ENCODE data around the gene PDIK1L. TPM values are rescaled to one million over a fixed set of nuclear protein-coding genes. Genes with fewer than 3 reads are reported as not detected.
A peak's percentile ranks its signal among the peaks of the same experiment; 100 is the strongest.

The PDIK1L gene
- total and polyA plus RNA-seq, 7 donors, result 4.2 to 15.7 (median 5.0) TPM

DNA sequence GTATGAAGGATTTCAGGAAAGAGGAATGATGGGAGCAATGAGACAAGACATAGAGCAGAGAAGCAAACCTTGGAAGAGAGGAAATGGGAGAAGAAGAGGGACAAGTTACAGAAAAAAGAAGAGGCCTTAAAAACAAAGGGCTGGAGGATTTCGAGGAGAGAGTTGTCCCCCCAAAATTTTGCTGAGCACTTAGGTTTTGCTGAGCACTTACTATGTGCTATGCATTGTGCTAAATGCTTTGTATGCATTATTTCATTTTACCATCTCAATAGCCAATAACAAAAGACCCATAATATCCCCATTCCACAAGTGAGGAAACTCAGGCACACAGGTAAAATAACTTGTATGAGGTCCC lies 41.7 kb upstream of the PDIK1L start:
- Histone ChIP-seq H3K27me3 (no peaks in the 10 kb centered on the region), H3K4me1 (peaks cover 0 to 30% (median 13%) of the 10 kb centered on the region in 4 donors), H3K27ac (no peak overlapping the region), H3K9me3 (no peaks in the 10 kb centered on the region), H3K36me3 (no peaks in the 10 kb centered on the region), H3K4me3 (no peak overlapping the region)
- no peak for TF ChIP-seq POLR2A (IDR thresholded peaks at IDR 0.05)
- DNase-seq, result no peak
- intact Hi-C loops (cut with DNase I), result no loop called here
- WGBS, 2 donors, result 84 to 85% methylated on average over 1 of the region's 1 CpG

DNA sequence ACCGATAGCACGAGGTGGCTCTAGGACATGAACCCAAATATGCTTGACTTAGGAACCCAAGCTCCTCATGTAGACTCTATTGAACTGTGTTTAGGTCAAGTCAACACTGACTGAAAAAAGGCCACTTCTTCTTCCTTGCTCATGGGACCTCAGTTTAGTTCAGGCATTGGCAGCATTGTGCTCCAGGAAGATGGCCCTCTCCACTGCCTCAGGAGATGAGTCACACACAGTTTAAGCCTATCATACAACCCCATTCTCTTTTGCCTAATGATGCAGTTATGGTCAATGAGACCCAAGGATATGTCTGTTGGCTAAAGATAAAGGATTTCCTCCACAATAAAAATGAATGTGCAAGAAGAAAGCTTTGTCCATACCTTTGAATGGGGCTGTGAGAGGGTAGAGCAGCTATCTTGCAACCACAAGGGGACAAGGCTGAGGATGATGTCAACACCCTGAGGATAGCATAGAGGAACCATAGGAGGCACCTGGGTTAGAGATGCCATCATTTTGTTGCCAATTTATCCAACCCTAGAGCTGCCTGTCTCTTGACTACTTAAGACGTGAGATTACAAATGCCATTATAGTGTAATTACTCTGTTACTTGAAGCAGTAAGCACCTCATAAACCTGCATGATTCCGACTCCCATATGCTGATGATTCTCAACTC lies 41.2 kb upstream of the PDIK1L start:
- Histone ChIP-seq H3K4me1 (peaks cover 0 to 30% (median 13%) of the 10 kb centered on the region in 4 donors), H3K9me3 (no peaks in the 10 kb centered on the region), H3K4me3 (no peak overlapping the region), H3K36me3 (no peaks in the 10 kb centered on the region), H3K27ac (no peak overlapping the region), H3K27me3 (peaks cover 0 to 3% (median 3%) of the 10 kb centered on the region in 3 donors)
- 76 to 89% methylated on average over 4 of the region's 4 CpGs for WGBS, 2 donors
- DNase-seq, result no peak
- no peak for TF ChIP-seq EP300 (IDR thresholded peaks at IDR 0.05)
- TF ChIP-seq POLR2A (IDR thresholded peaks at IDR 0.05), result no peak
- TF ChIP-seq CTCF (IDR thresholded peaks at IDR 0.05), result no peak
- TF ChIP-seq POLR2AphosphoS5 (IDR thresholded peaks at IDR 0.05), result no peak
- intact Hi-C loops (cut with DNase I), result no loop called here

DNA sequence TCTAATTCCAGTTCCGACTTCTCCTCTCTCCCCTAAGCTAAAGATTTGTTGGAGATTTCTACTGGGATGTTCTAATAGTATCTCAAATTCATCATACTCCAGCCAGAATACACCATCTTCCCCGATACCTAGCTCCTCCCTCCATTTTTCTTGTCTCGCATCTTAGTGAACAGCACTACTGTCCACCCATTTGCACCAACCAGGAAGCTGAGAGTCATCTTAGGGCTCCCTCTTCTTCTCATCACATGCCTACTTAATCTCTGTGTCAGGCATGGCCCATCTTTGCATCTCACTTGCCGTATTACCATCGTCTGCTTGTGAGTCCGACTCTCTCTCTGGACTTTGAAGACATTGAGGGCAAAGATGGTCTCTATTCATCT lies 40.7 kb upstream of the PDIK1L start:
- no peaks in the 10 kb centered on the region for H3K36me3 ChIP-seq
- H3K27me3 ChIP-seq, result peaks cover 0 to 8% (median 6%) of the 10 kb centered on the region in 3 donors
- H3K4me1 ChIP-seq, result peaks cover 0 to 30% (median 13%) of the 10 kb centered on the region in 4 donors
- intact Hi-C loops (cut with DNase I), result no loop called here
- TF ChIP-seq EP300 (IDR thresholded peaks at IDR 0.05) (no peak), POLR2AphosphoS5 (IDR thresholded peaks at IDR 0.05) (no peak), POLR2A (IDR thresholded peaks at IDR 0.05) (no peak), CTCF (IDR thresholded peaks at IDR 0.05) (no peak)
- no peak for DNase-seq
- H3K27ac ChIP-seq, result no peak overlapping the region
- no peaks in the 10 kb centered on the region for H3K9me3 ChIP-seq
- H3K4me3 ChIP-seq, result no peak overlapping the region
- 92 to 93% methylated on average over 6 of the region's 6 CpGs for WGBS, 2 donors

DNA sequence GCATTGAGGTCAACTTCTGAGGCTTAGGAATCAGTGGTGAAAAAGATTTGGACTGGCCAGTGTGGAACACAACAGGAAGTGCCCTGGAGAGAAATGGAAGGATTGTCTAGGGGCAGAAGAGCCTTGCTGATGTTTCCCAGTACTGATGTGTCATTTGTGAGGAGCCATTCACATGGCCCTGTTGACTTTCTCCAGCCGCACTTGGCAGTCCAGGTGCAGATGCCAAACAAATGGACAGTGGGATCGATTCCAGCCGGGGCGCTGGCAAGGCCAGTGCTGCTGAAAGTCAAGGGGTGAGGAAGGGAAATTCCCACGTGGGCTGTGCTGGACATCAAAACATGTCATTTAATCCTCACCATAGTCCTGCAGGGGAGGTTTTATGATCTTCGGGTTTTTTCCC lies 39.3 kb upstream of the PDIK1L start:
- no peaks in the 10 kb centered on the region for H3K36me3 ChIP-seq
- H3K4me3 ChIP-seq, result no peak overlapping the region
- H3K4me1 ChIP-seq, result peaks cover 0 to 19% (median 8%) of the 10 kb centered on the region in 4 donors
- no peak for DNase-seq
- H3K27me3 ChIP-seq, result peaks cover 0 to 9% (median 8%) of the 10 kb centered on the region in 3 donors
- intact Hi-C loops (cut with DNase I), result no loop called here
- WGBS, 2 donors, result 33 to 53% methylated on average over 6 of the region's 6 CpGs
- H3K9me3 ChIP-seq, result no peaks in the 10 kb centered on the region
- H3K27ac ChIP-seq, result peak overlapping the region in 2 of 4 donors; percentile 6 to 46
- TF ChIP-seq CTCF (IDR thresholded peaks at IDR 0.05) (no peak), EP300 (IDR thresholded peaks at IDR 0.05) (peak in 1 of 4 donors; percentile 21), POLR2AphosphoS5 (IDR thresholded peaks at IDR 0.05) (peak in 1 of 4 donors; percentile 34)

DNA sequence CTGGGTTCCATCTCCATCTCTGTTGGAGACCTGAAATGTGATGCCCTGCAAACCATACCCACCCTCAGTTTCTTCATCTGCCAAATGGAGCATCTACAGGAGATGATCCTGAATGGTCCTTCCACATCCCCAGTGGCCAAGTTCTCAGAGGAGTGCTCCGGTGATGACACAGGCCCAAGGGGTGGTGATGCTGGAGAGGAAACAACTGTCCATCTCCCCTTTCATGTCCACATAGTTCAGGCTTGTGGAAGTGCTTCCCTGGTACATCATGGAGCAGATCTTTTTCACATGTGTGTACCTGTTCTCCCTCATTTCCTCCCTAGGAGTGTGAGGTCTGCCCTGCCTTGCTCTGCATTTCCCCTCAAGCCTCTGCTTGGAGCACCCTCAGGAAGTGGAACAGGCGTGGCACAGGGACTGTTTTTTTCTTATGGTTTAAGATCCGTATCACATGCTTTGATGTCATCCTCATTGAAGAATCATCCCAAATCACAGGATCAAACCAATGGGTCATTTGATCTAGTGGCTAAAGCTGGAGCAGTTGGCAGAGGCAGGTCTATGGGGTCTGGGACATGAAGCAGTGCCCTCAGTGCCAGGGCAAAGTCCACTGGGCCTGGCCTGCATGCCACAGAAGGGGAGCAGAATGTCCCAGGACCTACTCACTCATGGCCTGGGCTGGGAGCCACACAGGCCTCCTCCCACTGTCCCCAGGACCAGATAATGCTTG lies 36.0 kb upstream of the PDIK1L start:
- no peak overlapping the region for H3K4me3 ChIP-seq
- H3K9me3 ChIP-seq, result no peaks in the 10 kb centered on the region
- TF ChIP-seq EP300 (IDR thresholded peaks at IDR 0.05) (no peak), POLR2A (IDR thresholded peaks at IDR 0.05) (no peak), POLR2AphosphoS5 (IDR thresholded peaks at IDR 0.05) (no peak)
- no peaks in the 10 kb centered on the region for H3K36me3 ChIP-seq
- no peak for DNase-seq
- no peak overlapping the region for H3K27ac ChIP-seq
- H3K4me1 ChIP-seq, result peaks cover 0 to 13% (median 4%) of the 10 kb centered on the region in 4 donors
- peaks cover 0 to 9% (median 8%) of the 10 kb centered on the region in 3 donors for H3K27me3 ChIP-seq
- 61 to 66% methylated on average over 3 of the region's 3 CpGs for WGBS, 2 donors
- intact Hi-C loops (cut with DNase I), result no loop called here
